GM19023 (cell line): Measurements from ENCODE around the gene GALNT13.
"Not testable (repeated sequence)": the region's sequence is repeated elsewhere in the genome, so short reads cannot be mapped to it uniquely, and the experiment has no call there.

Experiments used
- ATAC-seq: cut with Tn5 transposase; IDR thresholded peaks from one replicate; pipeline ENCODE4 v1.9.1; 2021; ENCODE audit warnings: mild to moderate bottlenecking, moderate library complexity; ENCODE audit not compliant: unreplicated experiment

GALNT13 gene

GRCh38 chr2:154459286-154459685, 587.6 kb downstream of the GALNT13 start:
- ATAC-seq: no peak

GRCh38 chr2:154462634-154463033, 590.9 kb downstream of the GALNT13 start:
- ATAC-seq: no peak

- no peak for ATAC-seq
These were observed 594.5 kb downstream of the GALNT13 start for GRCh38 chr2:154466226-154466625.

DNA sequence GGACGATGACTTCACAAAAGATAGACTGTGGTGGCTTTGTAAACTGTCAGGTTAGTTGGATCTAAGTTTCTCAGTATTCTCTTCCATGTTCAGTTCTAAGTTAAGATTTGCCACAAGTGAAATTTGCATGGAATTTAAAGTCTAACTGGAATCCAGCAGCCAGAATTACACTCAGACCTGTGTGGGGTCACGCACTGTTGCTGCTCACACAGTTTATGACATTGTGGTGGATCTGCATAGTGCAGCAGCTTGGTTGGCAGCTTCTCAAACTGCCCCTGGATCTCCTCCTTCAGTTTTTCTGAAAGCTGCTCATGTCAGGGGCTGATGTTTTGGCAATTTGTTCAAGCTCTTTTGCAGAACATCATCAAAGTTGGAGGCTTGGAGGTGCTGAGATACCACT, 598.7 kb downstream of the GALNT13 start:
- no peak for ATAC-seq

- ATAC-seq: not testable (repeated sequence)
These were observed 599.8 kb downstream of the GALNT13 start for GRCh38 chr2:154471492-154471891.

- no peak for ATAC-seq
These were observed 605.6 kb downstream of the GALNT13 start for GRCh38 chr2:154477319-154477718.

- ATAC-seq: no peak
These were observed 608.8 kb downstream of the GALNT13 start for GRCh38 chr2:154480521-154480920.

DNA sequence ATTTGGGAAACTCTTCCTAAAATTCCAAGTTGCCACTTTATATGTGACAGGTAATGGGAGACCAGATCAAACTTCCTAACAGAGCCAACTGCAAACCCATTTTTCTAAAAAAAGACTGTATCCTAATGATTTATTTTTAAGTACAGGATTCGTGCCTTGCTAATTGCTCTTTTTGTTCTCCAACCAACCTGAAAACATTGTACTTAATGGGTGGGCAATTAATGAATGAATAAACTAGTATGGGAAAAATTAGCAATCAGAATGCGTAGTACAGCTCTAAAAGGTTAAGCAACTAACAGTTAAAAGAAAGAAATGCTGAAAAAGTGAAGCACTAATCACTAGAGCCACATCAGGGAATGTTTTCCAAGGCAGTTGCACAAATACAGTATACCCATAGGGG, 609.6 kb downstream of the GALNT13 start:
- ATAC-seq: no peak

GRCh38 chr2:154484338-154485099, 612.8 kb downstream of the GALNT13 start:
- ATAC-seq: no peak

DNA sequence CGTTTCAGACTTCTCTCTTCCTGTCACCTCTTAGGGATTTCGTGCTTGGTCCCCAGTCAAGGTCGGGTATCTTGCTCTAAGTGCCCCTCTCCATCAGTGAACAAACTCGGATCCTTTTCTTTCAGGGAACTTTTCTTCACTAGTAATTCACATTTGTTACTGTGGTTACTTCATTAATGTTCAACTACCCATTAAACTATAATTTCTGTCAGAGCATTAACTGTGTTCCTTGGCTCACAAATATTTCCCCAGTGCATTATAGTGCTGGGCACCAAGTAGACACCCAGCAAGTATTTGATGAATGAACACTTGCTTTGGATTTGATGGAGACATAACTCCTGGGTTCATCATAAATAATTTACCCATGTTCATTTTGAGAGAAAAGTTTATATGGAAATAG, 617.1 kb downstream of the GALNT13 start:
- ATAC-seq: no peak

GRCh38 chr2:154489266-154489858, 617.6 kb downstream of the GALNT13 start:
- no peak for ATAC-seq

DNA sequence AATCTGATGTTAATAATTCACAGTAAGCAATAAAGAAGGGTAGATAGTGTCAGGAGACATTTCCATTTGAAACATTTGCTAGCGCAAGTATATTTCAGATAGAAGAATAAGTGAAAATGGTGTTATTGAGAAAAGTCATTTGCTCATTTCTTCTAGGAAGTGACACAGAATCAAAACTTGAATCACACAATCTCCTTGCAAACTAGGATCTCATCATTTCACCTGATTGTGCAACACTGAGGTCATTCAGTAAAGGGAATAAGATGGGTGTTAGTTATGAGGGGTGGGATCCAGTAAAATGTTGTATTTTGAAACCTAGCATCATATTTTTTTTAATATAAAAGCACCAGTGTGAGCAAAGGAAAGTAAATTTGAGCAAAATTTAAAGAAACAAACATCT, 618.8 kb downstream of the GALNT13 start:
- no peak for ATAC-seq

DNA sequence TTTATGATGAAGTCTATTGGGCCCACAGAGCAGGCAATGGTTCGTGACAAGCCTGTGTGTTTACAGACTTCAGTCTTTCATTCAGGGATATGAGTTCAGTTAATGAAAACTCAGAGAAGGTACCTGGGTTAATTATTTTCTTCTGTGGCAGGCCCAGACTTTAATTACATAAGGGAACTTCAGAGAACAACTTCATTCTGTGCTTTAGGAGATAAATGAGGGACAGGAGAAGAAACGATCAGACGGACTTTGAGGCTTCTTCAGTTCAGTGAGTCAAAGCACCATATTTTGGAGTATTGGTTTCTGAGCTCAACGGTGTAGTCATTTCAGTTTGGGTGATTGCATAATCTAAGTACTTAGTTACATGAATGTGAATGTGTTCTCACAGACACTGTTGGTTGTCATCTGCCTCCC, 623.7 kb downstream of the GALNT13 start:
- ATAC-seq: peak; percentile 40

DNA sequence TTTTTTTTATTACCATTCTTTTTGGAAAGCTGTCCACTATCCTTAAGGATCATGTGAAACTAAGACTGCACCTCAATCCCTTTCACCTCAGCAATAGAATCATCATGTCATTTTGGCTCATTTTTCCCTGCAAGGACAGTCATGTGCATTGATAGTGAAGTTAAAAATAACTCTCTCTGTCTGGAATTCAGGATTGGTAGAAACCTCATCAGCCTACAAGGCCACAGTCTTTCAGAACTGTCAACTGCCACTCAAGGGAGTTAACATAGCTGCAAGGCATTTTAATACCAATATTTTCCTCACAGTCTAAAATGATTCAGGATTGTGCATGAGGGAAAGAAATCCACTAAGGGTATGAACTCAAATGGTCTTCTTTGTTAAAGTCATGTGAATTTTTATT, 625.3 kb downstream of the GALNT13 start:
- ATAC-seq: no peak
